Activated T-cell treated with anti-CD3 and anti-CD28 coated beads, Interleukin-2, amount 50 U/mL, for 48 hours (primary cell): Measurements from ENCODE around the gene MAL.

Experiments used
- DNase-seq, 2 experiments: peaks; one replicate each; pipeline ENCODE4 v3.0.0-alpha.2; 2020

Gene MAL

DNA sequence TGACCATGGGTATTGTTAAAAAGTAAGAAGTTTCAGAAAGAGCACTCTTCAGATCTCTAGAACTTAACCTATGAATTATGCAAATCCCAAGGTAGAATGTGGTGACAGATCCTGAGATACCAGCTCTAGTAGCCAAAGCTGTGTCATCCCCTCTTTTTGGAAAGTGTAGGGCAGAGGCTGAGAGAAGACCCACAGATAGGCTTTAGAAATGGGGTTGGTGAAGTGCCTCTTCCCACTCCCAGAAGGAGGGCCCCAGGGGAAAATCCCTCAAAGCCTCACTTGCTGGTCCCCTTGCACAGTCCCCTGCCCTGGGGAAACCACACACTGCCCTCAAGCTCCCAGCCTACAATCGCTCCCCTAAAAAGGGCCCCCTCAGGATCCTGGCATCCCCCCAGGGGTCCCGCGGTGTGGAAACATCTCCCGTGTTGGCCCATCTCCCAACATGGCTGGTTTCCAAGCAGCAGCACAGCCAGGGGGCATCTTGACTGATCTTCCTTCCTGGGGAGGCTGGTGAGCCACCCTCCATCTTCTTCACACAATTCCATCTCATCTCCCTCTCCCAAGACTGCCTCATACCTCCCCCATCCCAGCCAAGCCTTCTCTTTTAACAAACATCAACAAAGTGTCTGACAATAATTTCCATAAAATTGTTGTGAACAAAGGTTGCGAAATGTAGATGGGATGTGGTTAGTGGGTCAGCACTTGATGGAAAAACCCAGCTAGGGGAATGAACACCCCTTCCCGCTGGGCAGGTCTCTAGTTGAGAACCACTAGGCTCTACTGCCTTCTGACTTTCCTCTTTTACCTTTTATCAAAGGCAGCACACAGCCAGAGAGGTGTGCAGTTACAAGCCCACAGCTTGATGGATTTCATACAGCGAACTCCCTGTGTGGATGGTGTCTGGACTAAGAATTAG is 25.1 kb downstream of the MAL start:
- no peak for DNase-seq

DNA sequence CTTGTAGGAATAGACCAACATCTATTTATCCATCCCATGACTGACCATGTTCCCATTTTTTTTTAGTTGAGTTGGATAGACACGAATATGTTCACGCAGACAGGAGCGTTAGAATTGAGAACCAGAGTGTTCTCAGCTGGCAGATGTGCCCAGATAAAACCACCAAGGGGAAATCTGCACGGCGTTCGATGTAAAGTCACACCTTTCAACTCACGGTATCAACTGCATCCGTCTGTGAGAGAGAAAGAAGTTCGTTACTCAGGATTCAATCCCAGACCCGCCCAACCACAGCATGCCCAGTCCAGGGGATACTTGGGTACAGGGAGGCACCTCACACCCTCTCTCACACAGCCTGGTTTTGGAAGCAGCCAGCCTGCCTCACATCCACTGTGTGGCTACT is 26.1 kb downstream of the MAL start:
- no peak for DNase-seq

DNA sequence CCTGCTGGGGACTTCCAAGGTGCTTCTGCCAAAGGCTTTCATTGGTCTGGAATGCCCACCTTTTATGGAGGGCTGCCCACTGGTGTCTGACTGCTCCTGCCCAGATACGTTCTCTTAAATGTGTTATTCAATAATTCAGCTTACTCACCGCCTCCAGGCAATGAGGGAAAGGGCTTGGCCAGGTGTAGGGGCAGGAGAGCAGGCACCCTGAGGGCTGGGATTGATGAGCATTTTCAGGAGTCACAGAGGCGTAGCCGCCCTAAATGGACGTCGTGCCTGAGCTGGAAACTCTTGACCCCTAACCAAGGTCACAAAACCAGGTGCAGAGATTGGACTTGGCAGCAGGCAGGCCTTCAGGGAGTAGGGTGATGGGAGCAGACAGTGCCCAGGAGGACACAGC is 26.8 kb downstream of the MAL start:
- DNase-seq, result no peak

DNA sequence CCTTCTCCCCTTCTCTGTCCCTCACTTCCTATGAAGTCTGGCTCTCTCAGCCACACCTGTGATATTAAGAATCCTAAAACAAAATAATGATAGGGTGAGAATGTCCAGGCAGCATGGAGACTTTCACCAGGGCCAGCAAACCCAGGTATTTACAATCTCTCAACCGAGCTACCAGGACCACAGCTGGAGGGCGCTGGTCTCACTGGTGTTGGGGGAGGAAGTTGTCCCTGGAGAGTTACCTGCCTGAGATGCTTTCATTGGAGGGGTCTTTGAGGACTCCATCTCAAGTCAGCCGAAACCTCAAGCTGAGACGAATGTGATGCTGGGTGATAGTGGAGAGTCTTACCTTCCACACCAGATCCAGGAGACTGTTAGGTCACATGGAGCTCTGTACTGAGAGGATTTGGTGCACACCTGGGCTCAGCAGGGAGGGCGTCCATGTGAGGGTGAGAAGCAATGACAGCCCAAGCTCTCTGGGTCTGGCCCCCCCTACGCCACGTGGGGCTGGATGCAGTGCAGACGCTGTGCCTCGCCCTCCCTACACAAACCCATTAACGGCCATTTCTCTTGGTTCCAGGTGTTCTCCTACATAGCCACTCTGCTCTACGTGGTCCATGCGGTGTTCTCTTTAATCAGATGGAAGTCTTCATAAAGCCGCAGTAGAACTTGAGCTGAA is 27.4 kb downstream of the MAL start:
- no peak for DNase-seq

DNA sequence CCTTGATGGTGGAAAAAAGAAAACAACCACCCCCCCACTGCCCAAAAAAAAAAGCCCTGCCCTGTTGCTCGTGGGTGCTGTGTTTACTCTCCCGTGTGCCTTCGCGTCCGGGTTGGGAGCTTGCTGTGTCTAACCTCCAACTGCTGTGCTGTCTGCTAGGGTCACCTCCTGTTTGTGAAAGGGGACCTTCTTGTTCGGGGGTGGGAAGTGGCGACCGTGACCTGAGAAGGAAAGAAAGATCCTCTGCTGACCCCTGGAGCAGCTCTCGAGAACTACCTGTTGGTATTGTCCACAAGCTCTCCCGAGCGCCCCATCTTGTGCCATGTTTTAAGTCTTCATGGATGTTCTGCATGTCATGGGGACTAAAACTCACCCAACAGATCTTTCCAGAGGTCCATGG is 28.0 kb downstream of the MAL start:
- DNase-seq, result no peak

DNA sequence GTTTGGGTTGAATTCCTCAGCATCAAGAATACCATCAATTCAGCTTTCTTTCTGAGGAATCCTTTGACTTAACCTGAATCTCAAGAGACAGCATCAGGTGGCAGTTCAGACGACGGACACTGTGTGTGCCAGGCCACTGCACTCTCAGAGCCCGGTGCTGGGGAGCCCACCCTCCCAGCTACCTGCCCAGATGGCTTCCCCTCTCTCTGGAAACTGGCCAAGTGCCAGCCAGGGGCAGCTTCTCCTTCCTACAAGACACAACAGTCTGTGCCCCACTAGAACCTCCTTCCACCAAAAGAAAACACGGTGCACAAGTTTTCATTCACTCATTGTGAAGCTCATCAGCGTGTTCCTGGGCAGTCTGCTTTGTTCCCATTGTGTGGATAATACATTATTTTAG is 28.5 kb downstream of the MAL start:
- DNase-seq, result no peak

DNA sequence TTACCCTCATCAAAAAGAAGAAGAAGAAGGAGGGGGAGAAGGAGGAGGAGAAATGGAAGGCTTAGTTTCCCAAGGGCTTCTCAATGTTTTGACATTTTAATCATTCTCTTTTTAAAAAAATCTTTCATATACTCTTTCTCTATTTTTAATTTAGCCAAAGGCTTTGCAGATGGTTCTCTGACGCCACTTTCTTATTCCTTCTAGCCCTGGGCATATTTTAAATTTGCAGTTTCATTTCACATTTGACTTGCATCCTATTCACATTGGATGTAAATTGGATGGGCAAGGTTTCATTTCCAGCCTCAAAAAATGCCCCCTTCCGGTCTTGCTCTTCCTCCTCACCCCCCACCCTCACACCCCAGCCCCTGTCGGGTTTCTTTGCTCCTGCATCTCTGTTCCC is 29.8 kb downstream of the MAL start:
- DNase-seq, result no peak

DNA sequence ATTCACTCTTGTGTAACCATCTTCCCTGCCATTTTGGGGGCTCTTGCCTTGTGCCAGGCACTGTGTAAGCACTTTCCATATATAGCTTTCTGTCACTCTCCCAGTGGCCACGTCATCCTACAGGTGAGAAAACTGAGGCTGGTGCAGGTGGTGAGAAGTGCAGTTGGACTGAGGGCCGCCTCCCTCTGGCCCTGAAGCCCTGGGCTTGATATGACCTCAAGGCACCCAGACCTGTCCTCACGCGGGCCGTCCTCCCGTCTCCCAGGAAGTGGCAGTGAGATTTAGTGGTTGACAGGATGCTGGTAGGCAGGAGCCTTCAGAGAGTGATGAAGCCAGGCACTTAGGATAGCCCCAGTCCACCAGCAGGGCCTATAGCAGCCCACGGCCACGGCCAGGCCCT is 30.5 kb downstream of the MAL start:
- DNase-seq, result no peak

DNA sequence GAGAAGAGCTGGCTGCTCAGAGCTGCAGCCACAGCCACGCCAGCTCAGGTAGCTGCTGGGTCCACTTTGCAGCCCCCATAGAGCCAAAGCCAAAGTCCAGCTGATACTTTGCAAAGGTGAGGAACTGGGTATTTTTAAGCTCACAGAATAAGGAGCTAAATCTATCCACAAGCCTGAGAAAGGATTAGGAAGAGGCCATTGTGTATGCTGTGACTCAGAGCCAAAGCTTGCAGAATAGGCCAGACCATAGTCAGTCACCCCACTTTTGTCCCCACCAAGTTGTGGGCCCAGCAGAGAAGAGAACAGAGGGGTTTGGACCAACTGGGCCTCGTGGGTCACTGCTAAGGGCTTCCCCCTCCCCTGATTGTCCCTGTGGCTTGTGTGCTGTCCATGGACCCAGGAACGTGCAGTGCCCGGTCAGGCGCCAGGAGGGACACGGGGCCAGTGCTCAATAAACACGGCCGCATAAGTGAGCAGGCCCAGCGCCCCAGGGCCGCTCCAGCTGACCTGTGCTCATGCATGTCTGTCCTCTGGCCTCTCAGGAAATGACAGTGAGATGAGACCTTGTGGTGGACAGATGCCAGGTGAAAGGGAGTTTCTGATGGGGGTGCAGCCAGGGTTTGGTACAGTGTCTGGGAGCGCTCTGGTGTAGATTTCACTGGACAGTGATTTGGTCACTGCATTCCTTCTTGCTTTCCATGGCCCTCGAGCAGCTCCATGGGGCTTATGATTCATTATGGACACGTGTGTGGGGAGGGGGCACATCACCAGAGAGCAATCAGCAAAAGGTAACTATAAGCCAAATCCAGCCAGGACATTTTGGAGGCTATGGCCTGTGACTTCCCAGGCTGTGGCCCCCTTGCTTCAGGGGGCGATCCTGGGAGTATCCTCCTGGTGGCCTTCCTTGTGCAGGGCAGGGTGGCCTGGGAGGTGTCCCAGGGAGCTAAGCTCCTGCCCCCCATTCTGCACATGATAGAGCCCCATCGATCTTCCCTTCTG is 31.3 kb downstream of the MAL start:
- DNase-seq, result no peak

DNA sequence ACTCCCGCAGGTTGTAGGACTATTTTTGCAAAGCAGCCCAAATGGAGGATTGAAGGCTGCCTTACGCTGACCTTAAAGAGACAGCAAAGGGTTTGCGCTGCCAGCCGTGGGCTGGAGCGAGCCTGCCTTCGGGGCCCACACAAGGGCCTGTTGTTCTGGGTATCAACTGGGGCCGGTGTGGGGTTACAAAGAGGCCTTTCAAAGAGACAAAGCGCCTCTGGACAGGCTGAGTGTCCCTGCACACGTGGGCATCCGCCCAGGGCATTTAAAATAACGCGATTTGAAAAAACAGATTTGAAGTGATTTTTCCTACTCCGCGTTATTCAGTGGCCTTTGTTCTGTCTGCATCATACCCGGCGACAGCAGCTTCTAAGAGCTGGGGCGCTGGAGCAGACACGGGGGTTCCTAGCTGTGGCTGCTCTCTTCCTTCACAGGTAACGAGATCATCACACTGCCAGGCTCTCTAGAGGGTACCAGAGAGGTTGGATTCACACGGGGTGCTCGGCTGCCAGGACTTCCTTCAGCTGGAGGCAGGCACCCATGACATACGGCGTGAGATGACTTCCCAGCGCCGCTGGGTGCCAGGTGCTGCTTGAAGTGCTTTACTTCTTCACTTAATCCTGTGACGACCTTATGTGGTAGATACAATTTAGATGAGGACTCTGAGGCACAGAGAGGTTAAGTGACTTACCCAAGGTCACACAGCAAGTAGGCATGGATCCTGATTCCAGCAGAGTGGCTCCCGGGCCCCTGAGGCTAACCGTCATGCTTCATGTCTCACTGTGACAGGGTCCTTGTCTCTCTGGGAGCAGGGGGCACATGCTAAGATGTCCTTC is 32.2 kb downstream of the MAL start:
- peak in 1 of 2 experiments; percentile 16 for DNase-seq

DNA sequence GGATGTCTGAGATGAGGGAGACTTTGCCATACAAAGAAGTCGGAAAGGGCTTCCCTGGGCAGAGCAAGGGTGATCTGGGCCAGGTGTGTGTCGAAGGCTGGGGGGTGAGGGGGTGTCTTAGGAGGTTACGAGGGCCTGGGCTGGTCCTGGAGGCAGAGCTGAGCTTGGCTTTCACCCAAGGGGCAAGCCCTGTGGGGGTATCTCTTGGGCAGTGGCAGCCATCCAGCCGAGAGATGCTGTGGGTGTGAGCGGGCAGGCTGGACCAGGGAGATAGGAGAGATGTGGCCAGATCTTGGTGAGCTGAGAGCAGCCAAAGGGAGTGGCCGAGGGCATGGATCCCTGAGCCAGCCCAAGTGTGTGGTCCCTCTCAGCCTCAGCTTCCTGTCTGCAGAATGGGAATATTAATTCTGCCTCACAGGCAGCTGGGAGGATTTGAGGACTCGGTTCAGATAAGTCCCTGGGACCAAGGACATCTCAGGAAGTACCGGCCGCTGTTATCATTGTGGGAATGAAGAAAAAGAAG is 33.0 kb downstream of the MAL start:
- DNase-seq, result peak in 1 of 2 experiments; percentile 8

DNA sequence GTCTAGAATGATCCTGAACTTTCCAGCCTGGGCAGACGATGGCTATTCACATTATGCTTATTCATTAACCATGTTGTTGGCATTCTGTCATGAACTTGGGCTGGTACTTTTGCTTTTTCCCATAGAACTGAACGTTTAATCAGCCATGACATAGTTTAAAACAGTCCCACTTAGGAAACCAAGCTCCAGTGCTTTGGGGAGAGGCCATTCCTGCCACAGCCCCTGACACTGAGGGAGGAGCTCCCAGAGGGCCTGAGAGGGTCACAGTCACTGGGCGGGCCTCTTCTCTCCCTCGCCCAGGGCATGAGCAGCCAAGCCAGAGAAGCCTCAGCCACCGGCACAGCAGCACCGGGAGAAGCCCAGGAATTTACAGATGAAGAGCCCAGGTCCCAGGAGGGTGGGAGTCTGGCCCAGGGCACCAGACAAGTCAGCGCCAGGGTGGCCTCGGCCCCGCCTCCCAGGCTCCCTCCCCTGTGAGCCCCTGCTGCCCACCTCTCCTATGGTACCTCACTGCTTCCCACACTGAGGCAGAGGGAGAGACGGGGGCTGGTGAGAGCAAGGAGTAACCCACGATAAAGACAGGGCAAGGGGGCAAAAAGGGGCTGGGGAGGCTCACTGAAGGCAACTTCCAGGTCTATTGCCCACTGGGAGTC is 33.6 kb downstream of the MAL start:
- DNase-seq, result peak in 1 of 2 experiments; percentile 5

DNA sequence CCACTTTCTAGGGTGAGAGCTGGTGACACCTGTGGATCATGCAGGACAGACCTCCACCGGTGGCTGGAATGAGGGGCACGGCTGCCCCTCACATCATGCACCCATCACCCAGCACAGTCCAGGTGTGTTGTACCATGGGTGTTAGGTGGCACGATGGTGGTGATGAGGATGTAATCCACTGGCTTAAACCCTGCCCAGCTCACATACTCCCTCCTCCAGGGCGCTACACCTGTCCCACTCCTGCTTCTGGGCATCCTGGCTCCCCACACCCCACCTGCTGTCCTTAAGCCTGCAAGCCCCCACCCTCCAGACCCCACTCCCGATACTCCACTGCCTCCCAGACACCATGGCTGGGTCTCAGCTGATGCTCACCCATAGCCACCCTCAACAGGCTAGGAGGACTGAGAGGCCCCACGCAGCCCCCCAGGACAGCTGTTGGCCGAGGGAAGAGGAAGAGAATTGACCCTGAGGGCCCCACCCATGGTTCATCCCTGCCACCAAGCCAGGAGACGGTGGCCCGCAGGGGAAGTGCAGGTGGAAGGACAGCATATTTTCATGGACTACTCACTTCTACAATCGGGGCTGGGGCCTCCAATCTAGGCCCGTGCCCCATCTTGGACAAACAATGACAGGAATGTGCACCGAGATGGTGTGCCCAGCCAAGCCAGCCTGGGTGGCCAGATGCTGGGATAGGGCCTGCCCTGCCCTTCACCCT is 34.3 kb downstream of the MAL start:
- DNase-seq, result peak; percentile 5 to 9

DNA sequence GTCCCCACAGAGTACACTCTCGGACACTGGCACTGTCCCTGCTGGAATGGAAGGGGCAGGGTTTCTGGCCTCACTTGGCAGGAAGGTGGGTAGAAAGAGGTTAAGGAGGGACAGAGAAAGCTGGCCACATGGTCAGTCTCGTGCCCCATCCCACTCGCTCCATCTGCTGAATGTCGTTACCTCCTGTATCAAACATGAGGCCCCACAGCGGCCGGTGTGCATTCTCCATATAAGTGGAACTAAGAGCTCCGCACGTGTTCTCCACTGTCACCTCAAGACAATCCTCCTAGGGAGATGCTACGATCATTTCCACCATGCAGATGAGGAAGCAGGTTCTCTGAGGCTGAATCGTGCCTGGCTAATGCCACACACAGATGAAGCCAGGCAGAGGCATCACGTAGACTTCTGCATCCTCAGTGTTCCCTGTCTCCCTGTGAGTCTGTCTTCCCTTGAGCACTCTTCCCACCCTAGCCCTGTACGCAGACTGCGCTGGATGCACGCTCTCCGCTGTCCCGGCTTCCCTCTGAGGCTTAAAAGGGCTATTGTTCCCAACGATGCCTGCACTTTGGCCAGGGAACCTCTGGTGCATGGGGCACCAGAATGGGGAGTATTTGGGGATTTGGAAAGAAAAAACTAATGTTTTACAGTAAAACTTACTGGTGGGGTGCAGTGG is 35.1 kb downstream of the MAL start:
- DNase-seq, result peak; percentile 10

DNA sequence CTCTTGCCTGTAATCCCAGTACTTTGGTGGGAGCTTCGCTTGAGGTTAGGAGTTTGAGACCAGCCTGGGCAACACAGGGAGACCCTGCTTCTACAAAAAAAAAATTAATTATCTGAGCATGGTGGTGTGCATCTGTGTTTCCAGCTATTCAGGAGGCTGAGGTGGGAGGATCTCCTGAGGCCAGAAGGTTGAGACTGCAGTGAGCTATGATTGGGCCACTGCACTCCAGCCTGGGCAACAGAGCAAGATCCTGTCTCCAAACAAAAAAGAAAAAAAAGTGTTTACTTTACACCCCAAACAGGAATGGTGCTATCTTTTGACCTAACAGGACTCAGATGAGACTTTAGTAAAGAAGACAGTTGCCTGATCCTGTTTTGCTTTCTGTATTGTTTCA is 35.6 kb downstream of the MAL start:
- no peak for DNase-seq

DNA sequence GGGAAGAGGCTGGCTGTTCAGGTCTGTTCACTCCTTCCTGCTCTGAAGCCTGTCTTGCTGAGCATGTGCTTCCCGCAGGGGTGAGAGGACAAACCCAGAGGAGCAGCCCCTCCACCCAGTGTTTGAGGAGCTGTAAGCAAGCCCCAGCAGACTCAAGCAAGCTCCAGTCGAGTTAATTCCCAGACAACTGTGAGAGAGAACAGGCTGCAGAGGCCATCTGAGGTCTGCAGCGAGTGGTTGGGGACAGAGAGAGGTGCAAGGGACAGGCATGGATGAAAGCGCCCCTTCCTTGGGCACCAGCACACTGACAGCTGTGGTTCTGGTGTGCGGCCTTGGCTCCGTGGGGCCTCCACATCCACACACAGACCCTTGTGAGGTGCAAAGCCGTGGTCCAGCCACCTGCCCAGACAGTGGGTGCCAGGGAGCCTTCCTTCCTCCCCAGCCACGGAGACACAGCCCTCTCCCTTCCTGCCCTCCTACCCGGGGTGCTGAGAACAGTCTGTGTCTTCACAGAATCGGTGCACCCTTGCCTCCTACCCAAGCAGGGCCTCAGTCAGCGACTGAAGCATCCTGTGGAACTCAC is 36.2 kb downstream of the MAL start:
- peak; percentile 31 to 34 for DNase-seq

DNA sequence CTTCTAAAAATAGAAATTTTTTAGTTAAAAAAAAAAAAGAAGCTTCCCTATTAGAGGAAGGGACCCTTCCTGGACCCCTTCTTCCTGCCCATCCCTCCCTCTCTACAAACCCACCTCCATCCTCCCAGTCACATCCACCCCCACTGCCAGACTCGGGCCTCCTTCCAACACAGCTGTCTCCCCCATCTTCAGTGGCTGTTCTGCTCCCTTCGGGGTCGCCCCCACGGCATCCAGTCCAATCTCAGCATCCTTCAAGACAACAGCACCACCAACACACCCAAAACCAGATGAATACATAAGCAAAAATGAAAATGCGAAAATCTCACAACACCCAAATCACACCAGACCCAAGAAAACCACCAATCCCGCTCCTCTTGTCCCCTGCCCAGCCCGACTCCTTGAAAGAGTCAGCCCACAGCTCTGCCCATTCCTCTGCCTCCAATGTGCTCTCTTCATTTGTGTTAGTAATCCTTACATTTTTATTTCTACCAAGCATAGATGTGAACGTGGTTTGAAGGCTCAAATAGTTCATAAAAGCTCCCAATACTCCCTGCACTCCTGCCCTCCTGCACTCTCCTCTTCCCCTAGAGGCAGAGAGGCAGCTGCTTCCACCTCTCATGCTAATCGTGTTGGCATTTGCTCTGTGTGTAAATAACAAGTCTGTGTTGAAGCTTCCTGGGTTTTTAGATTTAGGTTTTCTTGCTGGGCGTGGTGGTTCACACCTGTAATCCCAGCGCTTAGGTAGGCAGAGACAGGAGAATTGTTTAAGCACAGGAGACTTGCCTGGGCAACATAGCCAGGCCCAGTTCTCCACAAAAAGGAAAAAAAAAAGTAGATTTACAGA is 37.0 kb downstream of the MAL start:
- peak; percentile 19 to 22 for DNase-seq

DNA sequence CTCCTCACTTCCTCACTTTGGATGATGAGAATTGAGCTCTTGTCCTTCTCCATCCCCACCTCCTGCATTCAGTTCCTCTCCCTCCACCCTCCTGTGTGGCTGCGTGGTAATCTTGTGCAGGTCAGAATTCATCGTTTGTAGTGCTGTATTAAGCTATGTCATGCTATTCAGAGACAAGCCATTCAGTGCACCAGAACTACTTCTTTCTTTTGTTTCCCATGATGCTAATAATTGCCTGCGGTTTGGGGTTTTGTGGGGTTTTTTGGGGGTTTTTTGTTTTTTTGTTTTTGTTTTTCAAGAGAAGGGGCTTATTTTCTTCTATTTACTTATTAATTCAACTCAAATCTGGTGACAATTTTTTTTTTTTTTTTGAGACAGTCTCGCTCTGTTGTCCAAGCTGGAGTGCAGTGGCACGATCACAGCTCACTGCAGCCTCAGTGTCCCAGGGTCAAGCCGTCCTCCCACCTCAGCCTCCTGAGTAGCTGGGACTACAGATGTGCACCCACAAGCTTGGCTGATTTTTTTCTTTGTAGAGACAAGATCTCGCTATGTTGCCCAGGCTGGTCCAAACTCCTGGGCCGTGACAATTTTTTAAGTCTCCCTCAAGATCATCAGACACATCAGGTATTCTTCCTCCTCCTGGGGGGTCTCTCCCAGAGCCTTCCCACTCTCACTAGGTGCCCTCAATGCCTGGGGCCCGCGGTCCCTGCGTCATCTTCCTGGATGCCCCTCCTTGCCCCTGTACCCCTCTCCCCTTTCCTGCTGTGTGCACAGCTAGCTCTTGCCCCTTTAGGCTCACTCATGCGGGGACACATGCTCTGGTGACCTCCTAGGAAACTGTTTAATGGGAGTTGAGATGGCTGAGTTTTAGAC is 37.8 kb downstream of the MAL start:
- DNase-seq, result peak; percentile 11 to 16
